DMS79 (cell line): ENCODE results near the gene CD58.
"Not testable (repeated sequence)": the region's sequence is repeated elsewhere in the genome, so short reads cannot be mapped to it uniquely, and the experiment has no call there.

ENCODE experiments used
- DNase-seq: peaks from one replicate; lab custom pipeline; 2025; lab: John Stamatoyannopoulos, UW

Gene CD58

DNA sequence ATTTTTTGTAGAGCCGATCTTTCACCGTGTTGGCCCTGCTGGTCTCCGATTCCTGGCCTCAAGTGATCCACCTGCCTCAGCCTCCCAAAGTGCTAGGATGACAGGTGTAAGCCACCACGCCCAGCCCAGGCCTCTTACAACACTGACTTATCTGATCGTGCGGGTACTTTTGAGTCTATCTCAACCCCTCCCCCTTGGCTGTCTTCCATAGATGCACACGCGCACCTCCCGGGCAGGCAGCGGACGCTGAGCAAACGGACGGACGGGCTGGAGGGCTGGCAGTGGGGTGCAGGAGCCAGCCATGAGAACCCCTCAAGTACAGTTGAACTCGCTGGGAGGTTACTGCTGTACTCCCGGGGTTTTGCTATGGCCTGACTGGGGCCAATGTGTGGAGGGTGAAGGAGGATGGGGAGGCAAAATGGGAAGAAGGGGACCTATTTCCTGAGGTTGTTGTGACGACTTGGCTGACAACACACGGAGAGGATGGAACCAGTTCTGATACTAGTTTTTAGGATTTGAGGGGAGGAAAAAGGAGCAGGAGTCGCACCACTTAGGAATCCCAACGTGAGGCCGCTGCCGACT, 959 bp downstream of the CD58 start:
- no peak for DNase-seq

GRCh38 chr1:116569381-116569670, 1.5 kb downstream of the CD58 start:
- no peak for DNase-seq

- DNase-seq, result no peak
Measured at GRCh38 chr1:116568662-116569380, 2.0 kb downstream of the CD58 start.

DNA sequence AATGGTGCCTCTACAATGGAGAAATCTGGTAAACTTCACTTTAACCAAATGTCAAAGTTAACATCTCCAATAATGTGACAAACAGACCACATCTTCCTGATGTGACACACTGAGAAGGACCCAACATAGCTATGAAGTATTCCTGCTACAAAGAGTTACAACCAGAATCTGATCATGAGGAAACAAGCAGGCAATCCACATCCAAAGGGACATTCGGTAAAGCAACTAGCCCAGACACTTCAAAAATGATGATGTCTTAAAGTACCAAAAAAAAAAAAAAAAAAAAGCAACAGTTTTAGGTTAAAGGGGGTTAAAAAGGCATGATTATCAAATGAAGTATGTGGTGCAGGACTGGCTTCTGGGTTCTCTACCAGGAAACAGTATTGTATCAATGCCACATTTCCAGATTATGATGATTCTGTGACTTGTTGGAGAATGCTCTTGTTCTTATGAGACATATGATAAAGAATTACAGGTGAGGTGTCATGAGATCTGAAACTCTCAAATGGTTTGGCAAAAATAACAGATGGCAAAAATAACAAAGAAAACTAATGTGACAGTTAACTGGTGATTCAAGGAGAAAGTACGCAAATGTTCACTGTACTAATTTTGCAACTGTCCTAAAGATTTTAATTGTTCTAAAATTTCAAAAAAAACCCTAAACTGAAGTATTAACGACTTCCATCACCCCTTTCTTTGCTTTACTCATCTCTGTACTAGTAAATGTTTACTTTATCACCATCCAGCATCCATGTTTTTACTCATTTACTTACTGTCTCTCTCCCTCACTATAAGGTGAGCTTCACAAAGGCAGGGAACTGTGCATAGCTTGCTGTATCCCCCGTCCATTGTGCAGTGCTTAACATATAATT, 2.8 kb downstream of the CD58 start:
- DNase-seq, result no peak

DNA sequence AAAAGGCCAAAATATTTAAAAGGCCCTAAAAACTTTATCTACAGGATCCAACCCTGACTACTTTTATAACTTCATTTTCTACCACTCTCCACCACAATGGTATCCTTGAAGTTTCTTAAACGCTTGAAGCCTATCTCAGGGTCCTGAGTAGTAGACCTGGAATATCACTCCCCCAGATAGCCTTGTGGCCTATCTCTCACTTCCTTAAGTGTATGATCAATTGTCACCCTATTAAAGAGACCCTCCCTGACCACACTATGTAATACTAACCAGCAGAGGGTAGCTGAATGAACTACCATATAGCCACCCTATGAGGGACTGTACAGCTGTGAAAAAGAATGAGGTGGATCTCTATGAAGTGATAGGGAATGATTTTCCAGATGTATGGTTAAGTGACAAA, 5.6 kb downstream of the CD58 start:
- no peak for DNase-seq

- DNase-seq, result no peak
Measured at GRCh38 chr1:116564426-116564825, 6.4 kb downstream of the CD58 start.

- DNase-seq, result not testable (repeated sequence)
Measured at GRCh38 chr1:116562465-116562864, 8.4 kb downstream of the CD58 start.

GRCh38 chr1:116561563-116561962, 9.3 kb downstream of the CD58 start:
- DNase-seq, result no peak

DNA sequence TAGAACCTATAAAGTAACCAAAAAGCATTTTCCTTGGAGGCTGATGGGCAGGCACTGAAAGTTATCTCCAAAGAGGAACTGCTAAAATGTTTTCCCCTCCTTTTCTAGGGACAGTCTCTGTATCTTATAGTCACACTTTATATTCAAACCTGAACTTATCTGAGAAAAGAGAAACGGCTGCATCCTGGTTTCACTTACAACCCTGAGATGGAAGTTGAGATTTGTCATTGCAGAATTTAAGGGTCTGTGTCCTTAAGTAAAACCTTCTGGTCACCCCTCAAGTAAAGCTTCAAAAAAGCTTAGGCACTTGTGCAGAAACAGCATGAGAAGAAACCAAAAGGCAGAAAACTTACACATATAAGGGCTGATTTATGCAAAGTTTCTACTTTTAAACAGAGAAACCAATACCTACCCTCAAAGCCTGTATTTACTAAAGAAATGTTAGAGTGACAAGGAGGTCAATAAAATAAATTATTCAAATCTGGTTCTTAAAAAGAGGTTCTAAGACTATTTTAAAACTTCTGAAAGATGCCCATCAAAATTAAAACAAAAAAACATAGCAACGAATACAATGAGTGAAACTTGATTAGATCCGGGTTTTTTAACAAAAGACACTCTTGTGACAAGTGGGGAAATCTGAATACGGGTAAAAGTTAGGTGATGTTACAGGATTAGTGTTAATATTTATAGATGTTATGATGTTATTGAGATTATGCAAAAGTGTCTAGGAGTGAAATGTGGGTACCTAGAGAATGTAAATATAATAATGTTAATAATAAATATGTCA, 9.9 kb downstream of the CD58 start:
- no peak for DNase-seq

DNA sequence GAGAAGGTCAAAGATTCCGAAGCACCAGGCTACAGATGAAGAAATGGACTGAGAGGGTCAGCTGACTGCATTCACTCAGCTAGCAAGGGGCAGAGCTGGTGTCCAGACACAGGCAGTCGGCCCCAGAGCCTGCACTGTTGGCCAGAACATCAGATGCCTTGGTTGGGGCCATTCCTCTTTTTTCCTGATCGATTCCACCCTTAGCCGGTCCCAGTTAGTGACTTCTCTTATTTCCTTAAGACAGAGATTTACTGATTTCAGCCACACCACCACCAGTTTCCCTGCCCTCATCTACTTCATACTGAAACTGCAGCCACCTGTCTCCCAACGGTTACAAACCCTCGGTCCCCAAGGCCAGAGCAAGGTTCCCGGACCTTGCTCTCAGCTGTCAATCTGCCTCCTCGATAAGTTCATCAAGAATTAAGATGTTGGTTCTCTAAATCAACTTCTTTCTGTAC, 11.5 kb downstream of the CD58 start:
- no peak for DNase-seq

GRCh38 chr1:116558571-116558970, 12.3 kb downstream of the CD58 start:
- no peak for DNase-seq

DNA sequence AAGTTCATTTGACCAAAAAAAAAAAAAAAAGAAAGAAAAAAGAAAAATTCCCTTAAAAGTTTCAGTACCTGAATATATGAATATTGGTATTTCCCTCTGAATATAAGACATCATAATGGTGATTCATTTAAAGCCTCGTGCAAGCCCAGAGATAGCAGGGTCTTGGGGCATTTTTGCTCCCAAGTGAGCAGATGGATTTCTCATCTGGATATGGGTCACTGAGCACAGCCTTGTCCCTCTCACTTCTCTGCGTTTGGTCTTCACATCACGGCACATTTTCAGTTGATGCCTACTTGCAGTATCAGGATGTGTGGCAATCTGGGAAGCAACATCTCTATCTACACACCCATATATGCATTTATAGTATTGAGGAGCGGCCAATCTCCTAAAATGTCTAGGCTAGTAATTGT, 12.7 kb downstream of the CD58 start:
- DNase-seq, result no peak

DNA sequence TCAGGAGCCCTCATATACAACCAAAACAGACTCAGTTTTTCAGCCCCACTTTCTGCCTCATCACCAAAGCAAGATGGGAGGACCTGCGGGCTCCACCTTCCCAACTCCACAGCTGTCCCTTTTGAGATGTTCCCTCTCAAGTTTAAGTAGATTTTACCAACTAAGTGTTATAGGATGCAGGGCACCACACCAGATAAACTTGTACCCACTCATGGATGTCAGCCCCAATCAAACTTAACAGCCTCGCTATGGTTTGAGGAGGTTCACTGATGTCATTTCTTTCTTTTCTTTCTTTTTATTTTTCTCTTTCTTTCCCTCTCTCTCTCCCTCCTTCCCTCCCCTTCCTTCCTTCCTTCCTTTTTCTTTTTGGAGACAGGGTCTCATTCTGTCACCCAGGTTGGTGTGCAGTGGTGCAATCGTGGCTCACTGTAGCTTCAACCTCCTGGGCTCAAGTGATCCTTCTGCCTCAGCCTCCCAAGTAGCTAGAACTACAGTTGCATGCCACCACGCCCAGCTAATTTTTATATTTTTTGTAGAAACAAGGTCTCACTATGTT, 13.4 kb downstream of the CD58 start:
- DNase-seq, result no peak

GRCh38 chr1:116556289-116557006, 14.4 kb downstream of the CD58 start:
- DNase-seq, result no peak

DNA sequence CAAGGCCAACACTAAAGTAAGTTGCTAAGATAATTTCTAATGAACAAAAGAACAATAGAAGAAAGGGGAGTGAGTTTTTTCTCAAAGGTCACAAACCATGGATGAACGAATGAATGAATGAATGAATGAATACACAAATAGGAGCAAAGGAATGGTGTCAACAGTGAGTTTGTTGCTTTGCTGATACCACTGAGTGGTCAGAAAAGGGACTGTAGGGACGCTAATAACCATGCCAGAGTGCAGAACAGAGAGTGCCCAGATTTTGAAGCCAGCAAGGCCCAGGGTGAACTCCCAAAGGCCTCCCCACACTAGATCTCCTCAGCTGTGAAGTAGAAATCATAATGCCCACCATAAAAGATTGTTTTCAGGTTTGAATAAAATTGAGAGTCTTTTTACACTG, 15.9 kb downstream of the CD58 start:
- no peak for DNase-seq

- no peak for DNase-seq
Measured at GRCh38 chr1:116553386-116554115, 17.3 kb downstream of the CD58 start.

DNA sequence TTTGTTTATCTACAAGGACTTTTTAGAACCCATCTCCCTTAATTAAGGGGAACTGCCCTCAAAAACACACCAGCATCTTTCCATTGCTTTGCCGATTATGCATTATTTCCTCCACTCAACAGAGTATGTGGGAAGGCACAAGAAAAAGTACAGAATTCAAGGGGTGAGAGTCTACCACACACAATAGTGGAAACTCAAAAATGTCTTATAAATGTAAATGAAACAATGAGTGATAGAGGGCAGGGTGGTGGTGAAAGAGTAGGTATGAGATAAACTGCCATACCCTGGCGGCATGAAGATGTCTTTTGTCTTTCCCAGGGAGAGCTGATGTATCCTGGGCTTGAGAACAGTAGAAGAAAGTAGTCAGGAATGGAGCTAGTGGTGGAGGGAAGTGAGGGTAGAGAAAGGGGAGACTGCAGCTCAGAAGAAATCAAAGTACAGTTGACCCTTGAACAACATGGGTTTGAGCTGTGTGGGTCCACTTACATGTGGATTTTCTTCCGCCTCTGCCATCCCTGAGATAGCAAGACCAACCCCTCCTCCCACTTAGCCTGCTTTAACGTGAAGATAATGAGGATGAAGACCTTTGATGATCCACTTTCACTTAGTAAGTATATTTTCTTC, 24.4 kb downstream of the CD58 start:
- no peak for DNase-seq

DNA sequence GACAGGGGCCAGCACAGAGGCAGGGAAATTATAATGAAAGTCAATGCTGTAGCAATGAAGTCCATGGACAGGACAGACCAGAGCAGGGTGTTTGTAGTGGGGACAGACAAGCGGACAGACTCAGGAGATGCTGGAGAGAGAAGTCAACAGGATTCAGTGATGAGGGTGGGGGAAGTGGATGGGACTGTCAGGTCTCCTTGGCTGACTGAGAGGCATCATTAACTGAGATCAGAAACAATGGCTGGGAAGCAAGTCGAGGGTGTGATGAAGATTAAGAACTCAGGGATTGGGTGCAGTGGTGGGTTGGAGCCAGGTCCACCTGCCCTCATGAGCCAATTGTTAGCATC, 25.5 kb downstream of the CD58 start:
- no peak for DNase-seq

- DNase-seq, result no peak
Measured at GRCh38 chr1:116544588-116545358, 26.1 kb downstream of the CD58 start.

DNA sequence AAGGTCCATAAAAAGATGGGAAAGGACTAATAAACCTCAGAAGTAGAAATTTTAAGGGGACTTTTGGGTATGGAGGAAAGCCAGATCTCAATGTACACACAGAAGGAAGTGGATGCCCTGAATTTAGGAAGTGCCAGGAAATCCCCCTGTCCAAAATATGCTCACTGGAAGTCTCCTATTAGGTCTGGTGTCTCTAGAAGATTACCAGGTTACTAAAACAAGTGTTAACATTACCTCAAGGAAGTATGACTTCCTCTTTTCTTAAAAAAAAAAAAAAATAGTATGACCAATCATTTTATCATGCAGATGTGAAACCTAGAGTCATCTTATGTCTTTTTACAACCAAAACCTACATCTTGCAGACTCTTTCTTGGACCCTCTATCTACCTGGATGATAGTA, 30.7 kb downstream of the CD58 start:
- no peak for DNase-seq
